ENCODE measurements around the gene TCEA3.

TCEA3 gene

DNA sequence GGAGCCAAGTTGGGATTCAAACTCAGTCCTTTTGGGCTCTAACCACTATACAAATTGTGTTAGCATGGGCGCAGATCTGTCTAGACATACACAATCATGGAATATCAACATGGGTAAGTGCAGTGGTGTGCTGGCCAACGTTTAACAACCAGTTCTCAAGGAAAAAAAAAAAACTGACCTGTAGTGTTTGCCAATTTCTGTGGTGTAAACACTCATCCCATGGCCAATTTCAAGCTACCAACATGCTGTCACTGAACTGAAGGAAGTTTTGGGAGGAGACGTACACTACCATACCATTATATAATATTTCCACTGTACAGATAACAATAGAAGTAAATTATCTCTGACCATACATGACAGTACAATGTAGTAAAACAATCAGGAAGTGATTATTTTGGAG, 3.2 kb downstream of the TCEA3 start:
- no peak for DNase-seq (ENCODE audit: low spot score)

DNA sequence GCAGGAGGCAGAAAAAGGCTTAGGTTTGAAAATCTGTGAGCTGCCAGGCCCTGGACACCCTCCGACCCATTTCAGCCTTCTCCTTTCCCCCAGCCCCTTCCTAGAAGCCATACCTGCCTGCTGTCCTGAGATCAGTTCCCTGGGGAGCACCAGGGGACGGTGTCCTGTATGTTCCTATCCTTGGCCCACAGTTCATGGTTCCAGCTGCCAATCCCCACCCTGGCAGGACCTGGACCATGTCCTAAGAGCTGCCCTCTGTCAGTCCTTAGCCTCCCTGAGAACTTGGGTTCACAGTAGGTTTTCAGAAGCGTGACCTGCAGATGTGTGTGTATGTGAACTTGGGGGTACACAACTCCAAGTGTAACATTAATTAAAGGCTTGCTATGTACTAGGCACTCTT, 3.8 kb downstream of the TCEA3 start:
- no peak for DNase-seq (ENCODE audit: low spot score)

DNA sequence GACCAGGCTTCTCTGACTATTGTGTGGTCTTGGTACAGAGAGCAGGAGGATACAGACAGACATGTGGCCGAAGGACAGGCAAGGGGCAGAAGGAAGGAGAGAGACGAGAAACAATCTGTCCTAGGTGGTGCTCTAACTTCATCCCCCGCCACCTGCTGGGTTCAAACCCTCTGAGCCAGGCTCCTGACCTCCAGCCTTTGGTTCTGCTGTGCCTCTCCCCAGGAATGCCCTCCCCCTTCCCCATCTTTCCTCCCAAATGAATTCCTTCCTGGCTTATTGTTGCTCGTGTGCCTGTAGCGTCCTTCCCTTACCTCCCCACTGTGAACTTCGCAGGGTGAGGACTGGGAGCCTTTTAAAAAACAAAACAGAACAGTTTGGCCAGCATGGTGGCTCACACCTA, 5.4 kb downstream of the TCEA3 start:
- no peak for DNase-seq (ENCODE audit: low spot score)

DNA sequence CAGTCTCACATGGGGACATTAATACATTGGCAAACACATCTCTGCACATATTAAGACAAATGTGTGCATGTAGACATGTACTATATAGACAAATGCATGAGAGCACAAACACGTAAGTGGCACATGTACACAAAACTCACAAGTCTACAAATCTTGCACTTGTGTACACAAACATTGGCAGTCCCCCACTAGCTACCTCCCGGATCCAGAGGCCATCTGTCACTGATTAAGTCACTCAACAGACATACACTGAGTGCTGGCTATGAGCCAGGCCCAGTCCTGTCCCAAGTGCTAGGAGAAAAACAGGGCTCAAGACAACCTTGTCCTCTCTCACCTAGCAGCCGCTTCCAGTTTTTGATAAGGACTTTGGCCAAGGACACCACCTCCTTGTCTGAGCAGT, 7.0 kb downstream of the TCEA3 start:
- peak; percentile 71 for DNase-seq (ENCODE audit: low spot score)

DNA sequence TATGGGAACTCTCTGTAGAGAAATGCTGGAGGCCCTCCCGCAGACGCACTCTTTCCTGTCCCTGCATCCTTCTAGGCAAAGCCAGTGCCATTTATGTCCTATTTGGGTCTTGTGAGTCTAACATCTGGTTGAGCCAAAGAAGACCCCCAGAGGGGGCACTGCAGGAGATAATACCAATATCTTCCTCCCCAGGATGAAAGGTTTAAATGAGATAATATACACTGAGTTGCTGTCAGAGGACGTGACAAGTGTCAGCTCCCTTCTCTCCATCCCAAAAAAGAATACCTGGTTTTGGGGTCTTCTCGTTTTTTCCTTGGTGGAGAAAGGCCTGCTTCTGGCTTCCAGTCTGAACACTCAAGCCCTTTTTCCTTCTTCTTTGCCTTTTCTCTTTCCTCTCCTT, 7.6 kb downstream of the TCEA3 start:
- DNase-seq (ENCODE audit: low spot score): no peak

DNA sequence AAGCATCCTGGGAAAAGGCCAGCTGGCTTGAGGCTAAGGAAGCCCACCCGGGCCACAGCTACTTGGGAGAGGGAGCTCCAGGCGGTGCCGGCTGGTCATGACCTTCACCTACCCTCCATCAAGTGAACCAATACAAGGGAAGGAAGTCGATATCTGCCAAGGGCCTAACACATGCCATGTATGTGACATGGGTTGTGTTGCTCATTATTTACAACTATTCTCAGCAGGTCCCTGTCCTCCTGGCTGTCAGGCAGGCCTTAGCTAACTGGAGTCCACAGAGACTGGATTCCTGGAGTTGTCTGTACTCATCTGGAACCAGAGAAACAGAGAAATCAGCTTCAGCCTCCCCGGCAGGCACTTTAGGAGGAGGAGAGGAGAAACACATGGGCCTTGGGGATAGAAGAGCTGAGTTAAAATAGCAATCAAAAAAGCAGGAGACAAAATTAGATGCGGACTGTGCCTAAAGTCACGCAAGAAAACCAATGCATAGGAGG, 15.7 kb downstream of the TCEA3 start:
- no peak for DNase-seq (ENCODE audit: low spot score)

DNA sequence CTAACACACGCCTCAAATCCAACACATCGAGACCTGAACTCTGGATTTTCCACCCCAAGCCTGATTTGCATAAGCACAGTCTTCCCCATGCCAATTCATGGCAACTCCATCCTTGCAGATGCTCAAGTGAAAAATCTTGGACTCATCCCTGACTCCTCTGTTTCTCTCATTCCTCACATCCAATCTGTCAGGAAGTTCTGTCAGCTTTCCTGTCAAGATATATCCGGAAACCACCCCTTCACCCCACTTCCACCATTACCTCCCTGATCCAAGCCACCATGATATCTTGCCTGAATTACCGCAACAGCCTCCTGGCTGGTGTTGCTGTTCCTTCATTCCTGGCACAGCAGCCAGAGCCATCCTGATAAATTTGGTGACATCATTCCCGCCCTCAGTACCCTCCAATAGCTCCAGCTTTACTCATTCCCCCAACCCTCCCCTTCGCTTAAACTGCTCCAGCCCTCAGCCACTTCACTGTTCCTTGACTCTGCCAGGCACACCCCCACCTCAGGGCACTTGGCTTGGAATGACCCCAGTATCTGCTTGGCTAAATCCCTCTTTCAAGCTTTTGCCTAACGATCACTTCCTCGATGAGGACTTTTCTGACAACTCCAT, 17.4 kb downstream of the TCEA3 start:
- no peak for DNase-seq (ENCODE audit: low spot score)

DNA sequence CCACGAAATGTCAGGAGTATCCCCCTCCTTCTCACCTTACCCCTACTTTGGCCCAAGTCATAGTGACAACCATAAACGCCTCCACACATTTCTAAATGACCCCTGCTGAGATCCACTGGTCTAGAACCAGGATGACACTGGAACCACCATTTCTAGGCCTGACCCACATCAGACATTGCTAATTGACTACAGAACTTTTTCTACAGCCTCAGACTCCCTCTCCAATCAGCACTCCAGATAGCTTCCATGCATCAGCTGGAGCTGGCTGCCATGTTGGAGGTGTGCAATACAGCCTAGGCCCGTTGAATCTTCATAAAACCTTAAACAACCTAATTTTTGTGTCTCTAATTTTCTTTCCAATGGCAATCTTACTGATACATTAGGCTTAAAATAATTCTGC, 18.6 kb downstream of the TCEA3 start:
- DNase-seq (ENCODE audit: low spot score): no peak

DNA sequence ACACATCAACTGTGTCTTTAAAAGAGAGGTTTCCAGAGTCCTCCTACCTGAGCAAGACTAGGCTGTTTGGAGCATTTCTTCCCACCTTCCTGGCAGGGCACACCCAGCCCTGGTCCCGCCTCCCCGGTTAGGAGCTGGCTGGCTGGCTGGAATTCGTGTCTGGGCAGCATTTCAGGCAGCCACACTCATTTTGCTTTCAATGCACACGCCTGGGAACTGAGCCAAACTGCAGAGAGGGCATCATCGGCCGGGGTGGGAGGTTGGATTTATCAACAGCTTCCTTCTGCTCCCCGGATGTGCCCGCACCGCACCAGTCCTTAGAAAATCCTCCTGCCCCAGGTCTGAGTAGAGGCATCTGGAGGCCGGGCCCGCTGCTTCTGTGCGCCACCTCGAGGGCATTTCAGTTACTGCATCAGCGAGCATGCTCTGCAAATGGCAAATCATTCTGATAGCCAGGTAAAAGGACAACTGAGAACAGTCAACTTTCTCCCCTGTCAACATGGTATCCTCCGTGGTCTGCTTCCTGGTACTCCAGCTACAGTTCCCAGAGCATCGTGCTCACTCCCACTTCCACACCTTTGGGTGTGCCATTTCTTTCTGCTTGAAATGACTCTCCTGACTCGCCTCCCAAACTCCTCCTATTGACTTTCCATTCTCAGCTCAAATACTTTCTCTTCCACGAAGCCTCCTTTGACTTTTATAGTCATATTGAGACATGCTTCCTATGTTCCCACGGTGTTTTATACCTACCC, 20.6 kb downstream of the TCEA3 start:
- DNase-seq (ENCODE audit: low spot score): peak; percentile 68

DNA sequence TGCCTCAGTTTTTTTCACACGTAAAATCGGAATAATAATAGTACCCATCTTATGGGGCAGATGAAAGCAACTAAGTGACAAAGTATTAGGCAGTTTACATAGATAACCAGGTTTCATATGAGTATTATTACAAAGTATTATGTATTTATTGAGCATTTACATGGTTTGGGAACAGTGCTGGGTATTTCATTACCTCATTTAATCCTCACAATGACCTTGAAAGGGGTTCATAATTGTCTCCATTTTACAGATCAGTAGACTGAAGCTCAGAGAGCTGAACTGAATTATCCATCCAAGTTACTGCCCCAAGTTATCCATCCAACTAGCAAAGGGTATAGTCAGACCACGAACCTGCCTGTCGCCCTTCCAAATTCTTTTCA, 21.2 kb downstream of the TCEA3 start:
- no peak for DNase-seq (ENCODE audit: low spot score)

DNA sequence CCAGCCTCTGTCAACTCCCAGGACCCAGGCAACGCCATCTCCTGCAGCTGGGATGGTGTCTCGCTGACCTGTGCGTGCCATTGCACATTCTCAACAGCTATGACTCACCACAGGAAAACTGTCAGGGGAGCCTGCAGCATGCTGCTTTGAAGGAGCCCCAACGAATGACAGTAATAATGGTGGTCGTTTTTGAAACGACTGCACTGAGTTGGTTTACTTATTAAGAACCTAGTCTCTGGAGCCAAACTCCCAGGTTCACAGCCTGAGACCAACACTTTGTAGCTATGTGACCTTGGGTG, 21.6 kb downstream of the TCEA3 start:
- no peak for DNase-seq (ENCODE audit: low spot score)

DNA sequence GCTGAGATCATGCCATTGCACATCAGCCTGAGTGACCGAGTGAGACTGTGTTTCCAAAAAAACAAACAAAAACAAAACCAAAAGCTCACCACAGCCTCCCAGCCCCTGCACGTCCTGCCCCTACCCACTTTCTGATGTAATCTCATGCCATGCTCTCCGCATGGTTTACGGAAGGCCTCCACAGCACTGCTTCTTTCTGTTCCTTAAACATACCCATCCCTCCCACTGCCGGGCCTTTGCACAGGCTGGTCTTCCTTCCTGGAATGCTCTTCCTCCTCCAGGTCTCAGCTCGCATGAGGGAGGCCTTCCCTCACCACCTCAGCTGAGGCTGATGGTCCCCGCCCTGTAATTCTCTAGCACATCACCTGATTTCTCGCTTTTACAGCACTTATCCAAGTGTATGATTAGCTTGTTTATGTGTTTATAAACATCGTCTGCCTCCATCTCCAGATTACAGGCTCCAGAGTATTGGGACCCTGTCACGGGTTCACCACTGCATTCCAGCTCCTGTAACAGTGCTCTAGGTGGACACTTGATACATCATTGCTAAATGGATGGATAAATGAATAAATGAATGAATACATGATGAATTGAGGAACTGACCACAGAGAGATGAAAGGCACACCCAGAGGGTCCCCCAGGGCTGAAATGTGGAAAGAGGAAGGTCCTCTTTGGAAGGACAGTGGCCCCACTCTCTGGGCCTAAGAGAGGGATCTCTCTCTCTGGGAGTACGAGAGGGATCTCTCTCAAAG, 22.1 kb downstream of the TCEA3 start:
- DNase-seq (ENCODE audit: low spot score): no peak

DNA sequence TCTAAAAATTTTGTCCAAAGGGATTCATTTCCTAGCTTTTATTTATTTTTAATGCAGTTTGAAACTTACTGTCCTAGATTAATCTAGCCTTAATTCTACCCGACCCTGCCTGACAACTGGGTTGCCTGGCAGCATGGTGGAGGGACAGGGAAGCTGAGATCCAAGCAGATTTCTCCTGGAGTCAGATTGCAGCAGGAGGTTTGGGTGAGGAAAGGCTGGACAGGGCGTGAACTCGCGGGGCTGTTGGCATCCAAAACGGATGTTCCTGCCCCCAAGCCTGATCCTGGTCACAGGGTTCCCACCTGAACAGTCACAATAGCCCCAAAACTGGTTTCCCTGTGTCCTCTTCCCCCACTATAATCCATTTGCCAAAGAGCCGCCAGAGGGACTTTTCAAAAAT, 23.2 kb downstream of the TCEA3 start:
- no peak for DNase-seq (ENCODE audit: low spot score)

DNA sequence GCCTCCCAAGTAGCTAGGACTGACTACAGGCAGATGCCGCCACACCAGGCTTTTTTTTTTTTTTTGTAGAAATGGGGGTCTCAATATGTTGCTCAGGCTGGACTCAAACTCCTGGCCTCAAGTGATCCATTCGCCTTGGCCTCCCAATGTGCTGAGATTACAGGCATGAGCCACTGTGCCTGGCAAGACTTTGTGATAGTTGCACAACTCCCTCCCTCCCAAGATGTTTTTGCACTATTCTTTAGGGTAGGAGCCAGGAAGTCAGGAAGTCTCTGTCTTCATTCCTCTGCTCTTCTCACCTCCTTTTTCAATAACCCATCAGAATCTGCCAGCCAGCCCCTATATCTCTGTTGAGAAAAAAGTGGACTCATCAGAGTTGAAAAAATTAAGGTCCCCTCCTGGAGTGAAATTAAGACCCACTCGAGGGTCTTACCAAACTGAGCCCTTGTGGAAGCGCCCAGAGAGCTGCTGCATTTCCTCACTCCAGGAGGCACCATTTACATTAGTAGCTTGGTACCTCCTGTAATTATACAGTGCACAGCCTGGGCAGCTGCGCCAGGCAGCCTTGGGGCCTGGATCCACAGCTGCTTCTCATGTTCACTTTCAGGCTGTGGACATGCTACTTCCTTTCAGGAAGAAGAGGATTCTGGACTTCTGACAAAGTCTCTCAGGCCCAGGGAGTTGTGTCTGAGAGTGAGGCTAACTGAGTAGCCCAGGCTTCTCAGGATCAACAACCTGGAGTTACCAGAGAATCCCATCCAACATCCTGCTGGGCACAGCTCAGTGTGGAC, 24.0 kb downstream of the TCEA3 start:
- DNase-seq (ENCODE audit: low spot score): no peak

DNA sequence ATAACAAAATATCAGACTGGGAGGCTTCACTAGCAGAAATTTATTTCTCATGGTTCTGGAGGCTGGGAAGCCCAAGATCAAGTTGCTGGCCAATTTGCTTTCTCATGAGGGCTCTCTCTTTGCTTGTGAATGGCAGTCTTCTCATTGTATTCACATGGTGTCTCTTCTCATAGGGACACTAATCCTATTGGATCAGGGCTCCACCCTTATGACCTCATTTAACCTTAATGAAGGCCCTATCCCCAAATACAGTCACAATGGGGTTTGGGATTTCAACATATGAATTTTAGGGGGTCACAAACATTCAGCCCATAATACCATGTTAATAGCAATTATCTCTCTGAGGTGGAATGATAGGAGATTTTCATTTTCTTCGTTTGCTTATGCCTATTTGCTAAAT, 25.3 kb downstream of the TCEA3 start:
- no peak for DNase-seq (ENCODE audit: low spot score)

DNA sequence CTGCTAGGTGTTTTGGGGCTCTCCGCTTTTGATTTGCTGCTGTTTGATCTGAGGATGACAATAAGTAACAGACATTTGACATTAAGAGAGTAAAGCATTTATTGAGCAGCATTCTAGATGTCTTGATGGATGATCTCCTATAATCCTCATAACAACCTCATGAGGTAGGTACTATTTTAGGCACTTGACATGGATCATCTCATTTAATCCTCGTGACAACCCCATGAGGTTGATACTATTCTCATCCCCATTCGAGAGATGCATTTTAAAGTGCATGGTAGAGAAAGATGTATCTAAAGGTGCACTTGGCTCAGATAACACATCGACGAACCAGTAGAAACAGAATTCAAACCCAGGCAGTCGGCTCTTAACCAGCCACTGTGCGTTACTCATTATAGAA, 26.6 kb downstream of the TCEA3 start:
- no peak for DNase-seq (ENCODE audit: low spot score)

DNA sequence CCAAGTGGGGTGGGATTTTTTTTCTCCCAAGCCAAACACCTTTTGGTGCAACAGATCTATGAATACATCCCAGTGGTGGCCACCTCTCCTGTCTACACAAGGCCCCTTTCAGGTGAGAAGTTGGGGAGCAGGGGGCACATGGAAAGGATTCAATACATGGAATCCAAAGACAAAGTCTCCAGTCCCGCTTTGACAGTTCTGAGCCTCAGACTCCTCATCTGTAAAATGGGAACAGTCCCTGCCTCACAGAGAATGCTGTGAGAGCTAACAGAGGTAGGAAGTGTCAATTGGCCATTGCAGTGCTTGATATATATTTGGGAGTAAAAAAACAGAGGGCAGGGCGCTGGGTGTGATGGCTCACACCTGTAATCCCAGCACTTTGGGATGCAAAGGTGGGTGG, 28.2 kb downstream of the TCEA3 start:
- no peak for DNase-seq (ENCODE audit: low spot score)

DNA sequence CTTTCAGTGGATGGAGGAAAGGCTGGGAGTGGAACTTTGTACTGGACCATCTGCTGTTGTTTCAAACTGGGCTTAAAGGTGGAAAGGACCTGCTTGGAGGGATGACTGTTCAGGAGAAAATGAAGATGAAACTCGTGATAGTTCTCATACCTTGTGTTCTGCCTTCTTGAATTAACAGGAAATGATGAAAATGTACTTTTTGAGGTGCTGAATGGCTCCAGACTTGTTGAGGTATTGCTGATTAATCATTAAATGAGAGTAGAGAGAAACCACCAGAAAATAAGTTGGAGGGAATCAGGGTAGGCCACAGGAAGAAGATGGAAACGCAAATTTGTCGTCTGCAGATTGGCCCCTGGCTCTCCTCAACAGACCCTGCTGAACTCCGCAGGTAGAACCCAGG, 28.7 kb downstream of the TCEA3 start:
- no peak for DNase-seq (ENCODE audit: low spot score)

DNA sequence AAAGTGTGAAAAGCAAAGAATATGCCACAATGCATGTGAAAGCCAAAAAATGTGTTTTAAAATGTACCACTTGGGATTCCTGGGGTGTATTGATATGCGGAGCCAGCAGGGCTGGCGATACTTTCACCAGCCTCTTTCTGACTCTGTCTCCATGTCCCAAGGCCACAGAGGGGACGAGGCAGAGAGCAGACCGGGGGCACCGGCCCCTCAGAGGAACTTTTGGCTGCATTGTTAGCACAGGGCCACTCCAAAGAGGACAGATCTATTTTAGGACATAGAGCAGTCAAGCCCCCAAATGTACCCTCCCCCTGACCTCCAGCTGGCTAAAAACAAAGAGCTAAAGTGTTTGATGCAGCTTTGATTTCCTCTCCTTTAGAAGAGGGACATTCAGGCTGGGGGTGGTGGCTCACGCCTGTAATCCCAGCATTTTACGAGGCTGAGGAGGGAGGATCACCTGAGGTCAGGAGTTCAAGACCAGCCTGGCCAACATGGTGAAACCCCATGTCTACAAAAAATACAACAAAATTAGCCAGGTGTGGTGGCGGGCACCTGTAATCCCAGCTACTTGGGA, 29.3 kb downstream of the TCEA3 start:
- no peak for DNase-seq (ENCODE audit: low spot score)

DNA sequence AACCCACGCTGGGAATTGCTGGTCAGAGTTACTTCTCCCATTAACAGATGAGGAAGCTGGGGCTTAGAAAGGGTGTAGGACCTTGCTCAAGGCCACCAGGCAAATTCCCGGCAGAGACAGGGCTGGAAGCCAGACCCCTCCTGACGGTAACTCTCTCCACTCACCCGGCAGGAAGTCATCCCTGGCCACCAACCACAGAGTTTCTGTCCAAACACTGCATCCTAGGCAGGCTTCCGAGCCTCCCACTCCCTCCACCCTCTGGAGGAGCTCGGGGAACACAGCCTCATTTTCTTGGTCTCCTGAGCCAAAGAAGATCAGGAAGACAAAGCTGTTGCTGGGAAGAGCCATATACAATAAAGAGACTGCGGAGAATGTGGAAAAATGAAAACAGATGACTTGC, 29.9 kb downstream of the TCEA3 start:
- DNase-seq (ENCODE audit: low spot score): peak; percentile 63

DNA sequence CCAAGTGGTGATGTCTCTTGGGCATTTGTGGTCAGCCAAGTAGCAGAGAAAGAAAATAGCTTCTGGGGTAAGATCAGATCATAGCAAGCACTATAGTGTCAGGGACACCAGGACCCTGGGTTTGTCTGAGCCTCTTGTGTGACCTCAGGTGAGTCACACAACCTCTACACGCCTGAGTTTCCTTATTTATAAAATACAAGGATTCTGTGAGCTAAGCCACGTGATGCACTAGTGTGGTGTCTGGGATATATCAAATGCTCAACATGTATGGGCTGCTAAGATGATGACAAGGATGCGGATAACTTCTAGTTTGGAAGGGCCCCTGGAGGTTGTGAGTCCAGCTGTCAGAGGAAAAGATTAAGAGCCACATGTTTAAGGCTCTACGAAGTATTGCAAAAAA, 30.4 kb downstream of the TCEA3 start:
- DNase-seq (ENCODE audit: low spot score): peak; percentile 78

DNA sequence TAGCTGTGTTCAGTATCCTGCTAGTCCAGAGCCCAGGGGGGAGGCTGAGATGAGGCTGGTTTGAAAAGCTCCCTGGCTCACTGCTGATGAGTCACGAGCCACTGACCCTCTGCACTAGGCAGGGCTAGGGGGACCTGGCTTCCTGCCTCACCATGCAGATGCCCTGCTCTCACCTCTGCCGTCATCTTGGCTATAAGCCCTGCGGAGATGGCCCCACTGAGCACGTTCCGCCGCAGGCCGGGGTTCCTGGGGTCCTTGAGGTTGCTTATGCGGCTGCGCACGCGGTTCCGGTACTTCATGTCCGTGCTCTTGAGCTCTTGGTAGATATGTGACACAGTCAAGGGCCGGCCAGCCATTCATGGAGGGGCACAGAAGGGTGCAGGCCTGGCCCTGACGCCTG, 30.8 kb downstream of the TCEA3 start:
- no peak for DNase-seq (ENCODE audit: low spot score)

Measured in SK-N-DZ (cell line).